ENCODE results near the gene STAB1.

STAB1 gene

GRCh38 chr3:52495777-52496602, 852 bp downstream of the STAB1 start:
- DNase-seq: peak; percentile 44
- in situ Hi-C loops (cut with HindIII; ENCODE audit: low pct_ligation_motif_present, low pct_unique_long_range_greater_than_20kb, low sequenced_read_pairs): no loop called here

DNA sequence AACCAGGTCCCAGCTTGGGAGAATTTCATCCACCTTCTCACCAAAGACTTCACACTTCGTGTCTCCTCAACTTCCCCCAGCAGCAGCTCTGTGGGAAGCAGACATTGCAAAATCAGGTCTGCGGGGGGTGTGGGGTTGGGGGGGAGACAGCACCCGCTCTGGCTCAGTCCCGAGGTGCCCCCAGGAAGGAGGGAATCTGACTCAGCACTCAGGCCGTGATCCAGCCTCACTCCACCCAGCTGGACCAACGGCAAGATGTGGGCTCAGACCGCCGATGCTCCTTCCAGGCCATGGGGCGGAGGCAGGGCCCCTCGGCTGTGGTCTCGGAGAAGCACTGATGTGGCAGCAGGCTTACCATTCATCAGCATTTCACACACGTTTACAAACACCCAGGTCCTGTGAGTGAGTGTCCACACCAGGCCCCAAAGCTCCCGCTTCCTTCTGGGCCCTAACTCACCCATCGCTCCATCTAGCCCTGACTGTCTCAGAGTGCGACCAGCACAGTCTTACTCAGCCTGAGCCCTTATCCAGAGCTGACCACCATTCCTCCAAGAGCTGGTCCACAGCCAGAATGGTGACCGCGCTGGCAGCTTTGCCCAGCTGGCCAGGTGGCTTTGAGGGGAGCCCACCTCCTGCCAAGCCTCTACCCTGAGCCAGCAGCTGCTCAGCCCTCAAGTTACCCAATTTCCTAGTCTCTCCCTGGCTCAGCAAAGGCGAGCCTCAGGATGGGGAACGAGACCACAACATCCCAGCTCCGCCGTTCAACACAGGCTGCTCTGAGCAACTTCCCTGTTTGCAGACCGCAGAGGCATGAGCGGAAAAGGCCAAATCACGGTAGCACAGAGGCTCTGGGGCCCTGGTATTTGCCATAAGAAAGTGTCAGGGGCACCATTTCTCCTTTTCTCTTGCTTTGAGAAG, 3.3 kb downstream of the STAB1 start:
- DNase-seq: no peak
- in situ Hi-C loops (cut with HindIII; ENCODE audit: low pct_ligation_motif_present, low pct_unique_long_range_greater_than_20kb, low sequenced_read_pairs): no loop called here

DNA sequence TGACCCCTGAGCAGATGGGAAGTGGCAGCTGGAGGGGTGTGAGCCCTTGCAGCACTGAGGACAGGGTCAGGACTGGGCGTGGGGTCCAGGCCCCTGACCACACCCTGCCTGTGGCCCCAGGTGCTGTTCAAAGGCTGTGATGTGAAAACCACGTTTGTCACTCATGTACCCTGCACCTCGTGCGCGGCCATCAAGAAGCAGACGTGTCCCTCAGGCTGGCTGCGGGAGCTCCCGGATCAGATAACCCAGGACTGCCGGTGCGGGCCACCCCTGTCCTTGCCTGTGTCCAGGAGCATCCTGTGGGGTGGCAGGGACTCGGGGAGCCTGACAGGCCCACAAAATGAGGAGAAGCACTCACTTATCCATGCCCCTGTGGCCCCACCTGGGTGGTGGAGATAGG, 5.9 kb downstream of the STAB1 start:
- DNase-seq: no peak
- in situ Hi-C loops (cut with HindIII; ENCODE audit: low pct_ligation_motif_present, low pct_unique_long_range_greater_than_20kb, low sequenced_read_pairs): no loop called here

GRCh38 chr3:52502001-52502400, 6.9 kb downstream of the STAB1 start:
- in situ Hi-C loops (cut with HindIII; ENCODE audit: low pct_ligation_motif_present, low pct_unique_long_range_greater_than_20kb, low sequenced_read_pairs): no loop called here
- no peak for DNase-seq

- in situ Hi-C loops (cut with HindIII; ENCODE audit: low pct_ligation_motif_present, low pct_unique_long_range_greater_than_20kb, low sequenced_read_pairs): no loop called here
- no peak for DNase-seq
Measured at GRCh38 chr3:52502808-52503350, 7.7 kb downstream of the STAB1 start.

DNA sequence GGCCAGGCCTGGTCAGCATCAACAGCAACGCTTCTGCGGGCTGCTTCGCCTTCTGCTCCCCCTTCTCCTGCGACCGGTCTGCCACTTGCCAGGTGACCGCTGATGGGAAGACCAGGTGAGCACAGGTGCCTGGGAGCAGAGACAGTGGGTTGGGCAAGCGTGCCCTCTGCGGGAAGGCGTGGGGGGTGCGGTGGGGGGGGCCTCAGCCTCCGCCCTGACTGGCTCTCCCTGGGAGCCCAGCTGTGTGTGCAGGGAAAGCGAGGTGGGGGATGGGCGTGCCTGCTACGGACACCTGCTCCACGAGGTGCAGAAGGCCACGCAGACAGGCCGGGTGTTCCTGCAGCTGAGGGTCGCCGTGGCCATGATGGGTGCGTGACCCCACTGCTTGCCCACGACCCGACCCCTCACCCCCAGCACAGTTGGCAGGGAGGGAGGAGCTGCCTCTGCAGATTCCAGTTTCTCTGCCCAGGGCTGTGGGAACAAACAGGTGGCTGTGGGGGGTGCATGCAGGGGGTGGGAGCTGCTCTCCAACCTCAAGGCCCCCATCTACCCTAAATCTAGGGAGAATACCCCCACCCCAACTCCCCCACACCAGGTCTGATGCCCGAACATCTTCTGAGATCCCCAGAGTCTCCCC, 8.8 kb downstream of the STAB1 start:
- no peak for DNase-seq
- in situ Hi-C loops (cut with HindIII; ENCODE audit: low pct_ligation_motif_present, low pct_unique_long_range_greater_than_20kb, low sequenced_read_pairs): no loop called here

DNA sequence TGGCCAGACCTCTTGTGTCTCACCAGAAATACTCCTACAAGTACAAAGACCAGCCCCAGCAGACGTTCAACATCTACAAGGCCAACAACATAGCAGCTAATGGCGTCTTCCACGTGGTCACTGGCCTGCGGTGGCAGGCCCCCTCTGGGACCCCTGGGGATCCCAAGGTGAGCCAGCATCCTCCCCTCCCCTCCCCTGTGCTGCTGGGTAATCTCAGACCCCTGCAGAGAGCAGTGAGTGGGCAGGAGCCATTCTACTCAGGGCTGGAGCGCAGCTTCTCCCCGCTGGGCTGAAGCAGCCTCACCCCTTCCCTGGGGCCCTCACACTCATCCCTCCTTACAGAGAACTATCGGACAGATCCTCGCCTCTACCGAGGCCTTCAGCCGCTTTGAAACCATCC, 9.8 kb downstream of the STAB1 start:
- DNase-seq: no peak
- in situ Hi-C loops (cut with HindIII; ENCODE audit: low pct_ligation_motif_present, low pct_unique_long_range_greater_than_20kb, low sequenced_read_pairs): no loop called here

DNA sequence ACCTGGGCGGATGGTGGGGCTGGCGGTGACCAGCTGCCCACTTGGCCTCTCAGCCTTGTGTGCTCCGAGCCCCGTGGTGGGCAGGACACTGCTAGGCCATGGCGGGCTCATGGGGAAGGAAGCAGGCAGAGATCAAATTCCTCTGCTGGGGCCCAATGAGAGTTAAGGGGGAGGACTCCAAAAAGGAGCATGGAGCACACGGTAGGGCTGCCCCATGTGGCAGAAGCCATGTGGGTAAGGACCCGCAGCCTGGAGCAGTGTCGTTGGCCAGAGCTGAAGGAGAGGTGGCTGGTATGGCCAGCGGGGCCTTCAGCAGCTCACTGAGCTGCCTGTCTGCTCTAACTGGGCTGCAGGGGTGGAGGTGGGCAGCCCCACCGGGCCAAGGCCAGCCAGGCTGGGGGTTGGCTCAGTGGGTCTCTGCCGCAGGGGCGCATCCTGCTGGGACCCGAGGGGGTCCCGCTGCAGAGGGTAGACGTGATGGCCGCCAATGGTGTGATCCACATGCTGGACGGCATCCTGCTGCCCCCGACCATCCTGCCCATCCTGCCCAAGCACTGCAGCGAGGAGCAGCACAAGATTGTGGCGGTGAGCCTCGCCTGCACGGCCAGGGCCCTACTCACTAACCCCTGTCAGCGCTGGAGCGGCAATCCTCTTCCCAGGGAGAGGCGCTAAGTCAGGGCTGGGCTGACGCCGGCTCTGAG, 11.3 kb downstream of the STAB1 start:
- DNase-seq: no peak
- in situ Hi-C loops (cut with HindIII; ENCODE audit: low pct_ligation_motif_present, low pct_unique_long_range_greater_than_20kb, low sequenced_read_pairs): no loop called here

DNA sequence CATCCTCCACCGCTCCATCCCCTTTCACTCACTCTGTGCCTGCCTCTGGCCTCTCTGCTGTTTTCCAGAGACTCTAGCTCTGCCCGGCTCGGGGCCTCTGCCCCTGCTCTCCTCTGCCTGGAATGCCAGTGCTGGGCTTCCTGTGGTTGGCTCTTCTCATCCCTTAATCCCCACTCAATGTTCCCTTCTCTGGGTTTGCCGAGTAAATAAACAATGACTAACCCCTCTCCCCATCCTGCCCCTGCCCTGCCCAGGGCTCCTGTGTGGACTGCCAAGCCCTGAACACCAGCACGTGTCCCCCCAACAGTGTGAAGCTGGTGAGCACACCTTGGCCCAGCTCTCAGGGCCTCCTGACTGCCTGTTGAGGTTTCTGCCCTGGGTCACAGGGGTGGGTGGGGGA, 12.2 kb downstream of the STAB1 start:
- peak; percentile 25 for DNase-seq
- in situ Hi-C loops (cut with HindIII; ENCODE audit: low pct_ligation_motif_present, low pct_unique_long_range_greater_than_20kb, low sequenced_read_pairs): no loop called here

DNA sequence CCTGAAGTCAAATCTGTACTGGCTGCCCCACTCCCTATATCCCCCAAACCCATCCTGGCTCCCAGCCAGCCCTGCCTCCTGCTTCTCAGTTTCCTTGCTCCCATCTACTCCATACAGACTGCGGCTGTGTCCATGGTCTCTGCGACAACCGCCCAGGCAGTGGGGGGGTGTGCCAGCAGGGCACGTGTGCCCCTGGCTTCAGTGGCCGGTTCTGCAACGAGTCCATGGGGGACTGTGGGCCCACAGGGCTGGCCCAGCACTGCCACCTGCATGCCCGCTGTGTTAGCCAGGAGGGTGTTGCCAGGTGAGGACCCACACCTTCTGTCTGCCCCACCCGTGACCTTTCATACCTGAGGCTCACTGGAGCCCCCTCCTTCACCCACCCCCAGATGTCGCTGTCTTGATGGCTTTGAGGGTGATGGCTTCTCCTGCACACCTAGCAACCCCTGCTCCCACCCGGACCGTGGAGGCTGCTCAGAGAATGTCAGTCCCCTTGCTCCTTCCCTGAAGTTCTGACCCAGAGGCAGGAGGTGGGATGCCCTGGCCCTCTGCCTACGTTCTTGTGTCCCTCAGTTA, 14.7 kb downstream of the STAB1 start:
- DNase-seq: no peak

DNA sequence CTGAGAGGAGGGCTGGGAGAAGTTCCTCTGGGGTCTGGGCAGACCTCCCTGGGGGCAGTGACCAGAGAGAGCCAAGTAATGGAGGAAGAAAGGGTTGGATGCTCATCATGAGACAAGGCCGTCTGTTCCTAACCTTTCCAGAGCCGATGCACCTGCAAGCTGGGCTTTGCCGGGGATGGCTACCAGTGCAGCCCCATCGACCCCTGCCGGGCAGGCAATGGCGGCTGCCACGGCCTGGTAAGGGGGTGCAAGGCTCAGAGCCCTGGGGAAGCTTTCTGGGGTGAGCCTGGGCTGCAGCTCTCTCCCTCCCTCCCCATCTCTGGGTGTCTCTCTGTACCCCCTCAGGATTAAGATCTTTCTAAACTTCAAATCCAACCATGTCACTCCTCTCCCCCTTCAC, 16.4 kb downstream of the STAB1 start:
- in situ Hi-C loops (cut with HindIII; ENCODE audit: low pct_ligation_motif_present, low pct_unique_long_range_greater_than_20kb, low sequenced_read_pairs): no loop called here
- no peak for DNase-seq

More for the DNA sequence above, 14.7 kb downstream of the STAB1 start:
- in situ Hi-C loops (cut with HindIII; ENCODE audit: low pct_ligation_motif_present, low pct_unique_long_range_greater_than_20kb, low sequenced_read_pairs): no loop called here

DNA sequence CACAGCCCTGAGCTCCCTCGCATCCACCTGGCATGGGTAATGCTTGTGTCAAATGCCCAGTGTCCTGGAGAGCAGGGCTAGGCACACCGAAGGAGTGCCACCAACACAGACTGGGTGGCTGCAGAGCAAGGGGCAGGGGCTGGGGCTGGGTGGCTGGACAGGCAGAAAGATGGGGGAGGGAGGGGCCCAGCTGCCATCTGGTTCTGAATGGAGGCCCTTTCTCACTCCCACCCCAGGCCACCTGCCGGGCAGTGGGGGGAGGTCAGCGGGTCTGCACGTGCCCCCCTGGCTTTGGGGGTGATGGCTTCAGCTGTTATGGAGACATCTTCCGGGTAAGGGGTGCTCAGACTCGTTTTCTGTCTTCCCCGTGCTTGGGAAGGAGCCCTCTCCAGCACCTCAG, 17.0 kb downstream of the STAB1 start:
- in situ Hi-C loops (cut with HindIII; ENCODE audit: low pct_ligation_motif_present, low pct_unique_long_range_greater_than_20kb, low sequenced_read_pairs): no loop called here
- DNase-seq: no peak

DNA sequence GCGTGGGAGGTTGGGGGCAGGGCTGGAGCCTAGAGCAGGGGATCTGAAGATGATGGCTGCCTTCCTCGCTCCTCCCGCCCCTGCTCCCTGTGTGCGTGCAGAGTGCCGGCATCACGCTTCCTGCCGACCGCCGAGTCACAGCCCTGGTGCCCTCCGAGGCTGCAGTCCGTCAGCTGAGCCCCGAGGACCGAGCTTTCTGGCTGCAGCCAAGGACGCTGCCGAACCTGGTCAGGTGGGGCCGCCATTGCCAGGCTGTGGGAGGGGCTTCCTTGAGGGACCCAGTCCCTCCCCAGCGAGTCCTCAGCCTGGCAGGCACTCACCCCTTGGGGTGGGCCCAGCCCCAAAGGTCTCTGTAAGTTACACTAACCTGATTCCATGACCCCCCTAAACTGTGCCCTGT, 17.6 kb downstream of the STAB1 start:
- in situ Hi-C loops (cut with HindIII; ENCODE audit: low pct_ligation_motif_present, low pct_unique_long_range_greater_than_20kb, low sequenced_read_pairs): no loop called here
- no peak for DNase-seq

- in situ Hi-C loops (cut with HindIII; ENCODE audit: low pct_ligation_motif_present, low pct_unique_long_range_greater_than_20kb, low sequenced_read_pairs): no loop called here
- no peak for DNase-seq
Measured at GRCh38 chr3:52513281-52513680, 18.1 kb downstream of the STAB1 start.

DNA sequence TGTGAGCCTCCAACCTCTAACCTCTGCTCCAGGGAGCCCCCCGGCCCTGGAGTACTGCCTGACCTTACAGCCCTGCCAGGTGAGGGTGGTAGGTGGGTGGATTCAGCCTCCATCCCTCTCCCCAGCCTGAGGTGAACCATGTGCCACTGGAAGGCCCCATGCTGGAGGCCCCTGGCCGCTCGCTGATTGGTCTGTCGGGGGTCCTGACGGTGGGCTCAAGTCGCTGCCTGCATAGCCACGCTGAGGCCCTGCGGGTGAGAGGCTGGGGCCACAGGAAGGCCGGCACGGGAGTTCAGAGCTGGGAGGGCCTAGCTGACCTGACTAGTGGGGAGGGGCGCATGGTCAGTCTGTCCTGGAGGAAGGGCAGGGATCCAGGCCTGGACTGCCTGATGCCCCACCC, 19.4 kb downstream of the STAB1 start:
- no peak for DNase-seq
- in situ Hi-C loops (cut with HindIII; ENCODE audit: low pct_ligation_motif_present, low pct_unique_long_range_greater_than_20kb, low sequenced_read_pairs): no loop called here

GRCh38 chr3:52515192-52515591, 20.1 kb downstream of the STAB1 start:
- no peak for DNase-seq

GRCh38 chr3:52516509-52517195, 21.5 kb downstream of the STAB1 start:
- DNase-seq: no peak
- in situ Hi-C loops (cut with HindIII; ENCODE audit: low pct_ligation_motif_present, low pct_unique_long_range_greater_than_20kb, low sequenced_read_pairs): no loop called here

More at GRCh38 chr3:52515192-52515591, 20.1 kb downstream of the STAB1 start:
- in situ Hi-C loops (cut with HindIII; ENCODE audit: low pct_ligation_motif_present, low pct_unique_long_range_greater_than_20kb, low sequenced_read_pairs): no loop called here
